ENCODE results near the gene RANBP10. TPM values are rescaled to one million over a fixed set of nuclear protein-coding genes. Genes with fewer than 3 reads are reported as not detected.

RANBP10 gene
- 11.4 and 12.3 TPM in 2 replicates for total RNA-seq (ENCODE audit: low replicate concordance)

GRCh38 chr16:67806428-67807147 is at the start of gene RANBP10, which contains the start of gene TSNAXIP1:
TSS of gene RANBP10 (minus strand) at chr16:67806560. CDS start at chr16:67806536, 24 bp downstream.
TSS of gene TSNAXIP1 (plus strand) at chr16:67806889. CDS start at chr16:67807150, 261 bp downstream.
- peak within 1 kb of the TSS; percentile 84 for H2AFZ ChIP-seq (replicated peaks)
- H3K4me1 ChIP-seq: peaks cover 6% of the 10 kb centered on the region
- peaks cover 46% of the 10 kb centered on the region for H3K79me2 ChIP-seq (ENCODE audit: low read depth)
- H3K9ac ChIP-seq: peak within 1 kb of the TSS; percentile 97
- peaks cover 6% of the 10 kb centered on the region for H3K36me3 Mint-ChIP-seq
- H3F3A ChIP-seq (ENCODE audit: low read depth): peaks cover 9% of the 10 kb centered on the region
- no peaks in the 10 kb centered on the region for H3K9me3 ChIP-seq (ENCODE audit: low read depth)
- TF ChIP-seq CTCF (IDR thresholded peaks at IDR 0.05) (no peak), EZH2phosphoT487 (IDR thresholded peaks at IDR 0.05) (no peak), EZH2 (IDR thresholded peaks at IDR 0.05) (no peak)
- peak within 1 kb of the TSS; percentile 81 for H3K27ac Mint-ChIP-seq
- peak within 1 kb of the TSS; percentile 98 for H3K4me2 ChIP-seq
- peak within 1 kb of the TSS; percentile 64 for H3K27ac ChIP-seq
- H4K20me1 ChIP-seq (ENCODE audit: low read depth): peaks cover 17% of the 10 kb centered on the region
- no peaks in the 10 kb centered on the region for H3K9me3 Mint-ChIP-seq
- peaks cover 14% of the 10 kb centered on the region for H3K4me1 Mint-ChIP-seq
- peaks cover 2% of the 10 kb centered on the region for H3K27me3 Mint-ChIP-seq (ENCODE audit: insufficient read depth, low read depth)
- no peaks in the 10 kb centered on the region for H3K27me3 ChIP-seq
- peak within 1 kb of the TSS; percentile 98 for H3K4me3 ChIP-seq
- no peaks in the 10 kb centered on the region for H3K36me3 ChIP-seq
- DNase-seq (ENCODE audit: low spot score): peak; percentile 99
- H3K4me3 Mint-ChIP-seq: peak within 1 kb of the TSS; percentile 92

GRCh38 chr16:67855789-67856188 is 49.4 kb upstream of the RANBP10 start:
- H3K27ac Mint-ChIP-seq: peak overlapping the region; percentile 29
- H3K9me3 ChIP-seq (ENCODE audit: low read depth): no peaks in the 10 kb centered on the region
- H3K4me1 ChIP-seq: no peaks in the 10 kb centered on the region
- no peak for DNase-seq (ENCODE audit: low spot score)
- no peaks in the 10 kb centered on the region for H3K9me3 Mint-ChIP-seq
- H3F3A ChIP-seq (ENCODE audit: low read depth): peaks cover 5% of the 10 kb centered on the region
- H3K27me3 ChIP-seq: no peaks in the 10 kb centered on the region
- H3K79me2 ChIP-seq (ENCODE audit: low read depth): peaks cover 100% of the 10 kb centered on the region
- H3K4me2 ChIP-seq: no peak overlapping the region
- H3K4me1 Mint-ChIP-seq: peaks cover 13% of the 10 kb centered on the region
- no peak overlapping the region for H3K27ac ChIP-seq
- no peak overlapping the region for H3K4me3 ChIP-seq
- no peak overlapping the region for H2AFZ ChIP-seq (replicated peaks)
- H3K36me3 Mint-ChIP-seq: peaks cover 17% of the 10 kb centered on the region
- H3K27me3 Mint-ChIP-seq (ENCODE audit: insufficient read depth, low read depth): no peaks in the 10 kb centered on the region
- no peak overlapping the region for H3K4me3 Mint-ChIP-seq
- no peak overlapping the region for H3K9ac ChIP-seq
- no peaks in the 10 kb centered on the region for H3K36me3 ChIP-seq
- H4K20me1 ChIP-seq (ENCODE audit: low read depth): peaks cover 100% of the 10 kb centered on the region
- no peak for TF ChIP-seq EZH2phosphoT487 (IDR thresholded peaks at IDR 0.05)
- TF ChIP-seq CTCF (IDR thresholded peaks at IDR 0.05): no peak
- TF ChIP-seq EZH2 (IDR thresholded peaks at IDR 0.05): no peak

DNA sequence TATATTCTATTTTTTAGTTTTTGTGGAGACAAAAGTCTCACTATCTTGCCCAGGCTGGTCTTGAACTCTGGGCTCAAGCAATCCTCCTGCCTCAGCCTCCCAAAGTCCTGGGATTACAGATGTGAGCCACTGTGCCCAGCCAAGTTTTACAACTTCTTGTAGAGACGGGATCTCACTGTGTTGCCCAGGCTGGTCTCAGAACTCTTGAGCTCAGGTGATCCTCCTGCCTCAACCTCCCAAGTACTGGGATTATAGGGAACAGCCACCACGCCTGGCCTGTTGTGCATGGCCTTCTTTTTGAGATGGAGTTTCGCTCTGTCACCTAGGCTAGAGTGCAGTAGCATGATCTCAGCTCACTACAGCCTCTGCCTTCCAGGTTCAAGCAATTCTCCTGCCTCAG is 47.3 kb upstream of the RANBP10 start:
- H3F3A ChIP-seq (ENCODE audit: low read depth): peaks cover 5% of the 10 kb centered on the region
- no peak overlapping the region for H3K4me2 ChIP-seq
- no peaks in the 10 kb centered on the region for H3K4me1 ChIP-seq
- no peak overlapping the region for H3K27ac ChIP-seq
- no peaks in the 10 kb centered on the region for H3K9me3 ChIP-seq (ENCODE audit: low read depth)
- peaks cover 100% of the 10 kb centered on the region for H3K79me2 ChIP-seq (ENCODE audit: low read depth)
- H3K27me3 ChIP-seq: no peaks in the 10 kb centered on the region
- DNase-seq (ENCODE audit: low spot score): no peak
- H3K27ac Mint-ChIP-seq: no peak overlapping the region
- H3K4me1 Mint-ChIP-seq: peaks cover 17% of the 10 kb centered on the region
- no peaks in the 10 kb centered on the region for H3K27me3 Mint-ChIP-seq (ENCODE audit: insufficient read depth, low read depth)
- no peaks in the 10 kb centered on the region for H3K9me3 Mint-ChIP-seq
- no peaks in the 10 kb centered on the region for H3K36me3 ChIP-seq
- H3K4me3 Mint-ChIP-seq: no peak overlapping the region
- no peak overlapping the region for H2AFZ ChIP-seq (replicated peaks)
- H3K4me3 ChIP-seq: no peak overlapping the region
- no peak for TF ChIP-seq CTCF (IDR thresholded peaks at IDR 0.05)
- TF ChIP-seq EZH2phosphoT487 (IDR thresholded peaks at IDR 0.05): no peak
- no peak for TF ChIP-seq EZH2 (IDR thresholded peaks at IDR 0.05)
- no peak overlapping the region for H3K9ac ChIP-seq
- peaks cover 18% of the 10 kb centered on the region for H3K36me3 Mint-ChIP-seq
- H4K20me1 ChIP-seq (ENCODE audit: low read depth): peaks cover 92% of the 10 kb centered on the region
